B cell (primary cell): ENCODE measurements around the gene RALBP1.

Experiments used
- CTCF ChIP-seq: fragments of 200-600 bp; IDR thresholded peaks from one replicate; pipeline ENCODE4 v1.8.0; 2022; ENCODE audit warnings: antibody characterized with exemption, mild to moderate bottlenecking
- EZH2 ChIP-seq: IDR thresholded peaks from 2 replicates; pipeline ENCODE4 v1.6.1; 2012; ENCODE audit warnings: borderline replicate concordance, low read depth, mild to moderate bottlenecking, moderate library complexity, low read length; ENCODE audit not compliant: insufficient read depth, poor library complexity, severe bottlenecking

- no peak for TF ChIP-seq CTCF
- no peak for TF ChIP-seq EZH2
Measured at GRCh38 chr18:9561759-9562158, 86.4 kb downstream of the RALBP1 start.
